Hepatocyte (in vitro differentiated cells): ENCODE data around the gene ITGBL1.

ENCODE experiments used
- CTCF ChIP-seq: fragments of 200-600 bp; sonication (generic); IDR thresholded peaks from 2 replicates; pipeline ENCODE4 v1.5.1; 2016; ENCODE audit warnings: antibody characterized with exemption, mild to moderate bottlenecking; ENCODE audit not compliant: poor library complexity
- EZH2 ChIP-seq: fragments of 200-600 bp; sonication (generic); IDR thresholded peaks from 2 replicates; pipeline ENCODE4 v1.6.1; 2016; ENCODE audit warnings: antibody characterized with exemption, mild to moderate bottlenecking, borderline replicate concordance

DNA sequence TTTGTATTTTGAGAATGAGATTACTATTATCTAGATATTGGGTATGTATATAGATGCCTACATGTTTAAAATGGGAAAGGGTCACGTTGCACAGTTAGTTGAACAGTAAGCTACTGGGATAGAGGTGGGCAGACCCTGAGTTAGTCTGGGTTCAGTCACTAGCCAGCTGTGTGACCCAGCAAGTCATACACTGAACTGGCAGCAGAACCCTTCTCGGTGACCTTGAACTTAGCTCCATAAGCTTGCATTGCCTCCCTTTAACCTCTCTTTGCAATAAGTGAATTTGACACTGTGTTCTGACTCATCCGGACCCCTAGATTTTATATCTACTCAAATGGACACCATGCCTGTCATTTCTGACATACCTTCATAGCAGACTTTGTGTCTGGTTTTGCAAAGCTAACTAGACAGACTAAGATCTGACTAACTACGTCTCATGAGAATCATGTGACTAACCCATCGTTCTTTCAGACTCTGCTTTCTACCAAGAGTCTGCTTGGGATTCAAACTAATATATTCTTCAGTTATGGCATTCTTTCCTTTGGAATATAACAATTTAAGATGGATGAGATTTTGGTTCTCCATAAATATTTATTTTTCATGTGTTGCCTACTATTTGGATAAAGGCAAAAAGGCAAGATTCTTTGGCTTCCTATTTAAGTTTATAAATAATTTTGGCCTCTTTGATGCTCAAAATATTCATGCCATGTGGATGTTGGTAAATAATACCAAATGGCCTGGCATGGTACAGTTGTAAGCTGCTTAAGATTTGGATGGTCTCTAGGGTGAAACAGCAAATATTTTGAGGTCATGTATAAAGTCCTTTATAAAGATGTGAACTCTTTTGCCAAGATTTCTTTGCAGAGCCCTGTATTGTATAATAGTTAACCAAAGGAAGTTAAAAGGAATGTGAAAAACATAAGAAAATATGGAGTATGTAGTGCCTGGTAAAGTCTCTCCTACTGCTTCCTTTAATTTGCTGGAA lies 159.3 kb downstream of the ITGBL1 start:
- TF ChIP-seq EZH2 (no peak), CTCF (no peak)
